Measurements from ENCODE around the gene GDAP2.
"Not testable (repeated sequence)": the region's sequence is repeated elsewhere in the genome, so short reads cannot be mapped to it uniquely, and the experiment has no call there.

GDAP2 gene, protein sequence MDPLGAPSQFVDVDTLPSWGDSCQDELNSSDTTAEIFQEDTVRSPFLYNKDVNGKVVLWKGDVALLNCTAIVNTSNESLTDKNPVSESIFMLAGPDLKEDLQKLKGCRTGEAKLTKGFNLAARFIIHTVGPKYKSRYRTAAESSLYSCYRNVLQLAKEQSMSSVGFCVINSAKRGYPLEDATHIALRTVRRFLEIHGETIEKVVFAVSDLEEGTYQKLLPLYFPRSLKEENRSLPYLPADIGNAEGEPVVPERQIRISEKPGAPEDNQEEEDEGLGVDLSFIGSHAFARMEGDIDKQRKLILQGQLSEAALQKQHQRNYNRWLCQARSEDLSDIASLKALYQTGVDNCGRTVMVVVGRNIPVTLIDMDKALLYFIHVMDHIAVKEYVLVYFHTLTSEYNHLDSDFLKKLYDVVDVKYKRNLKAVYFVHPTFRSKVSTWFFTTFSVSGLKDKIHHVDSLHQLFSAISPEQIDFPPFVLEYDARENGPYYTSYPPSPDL

DNA sequence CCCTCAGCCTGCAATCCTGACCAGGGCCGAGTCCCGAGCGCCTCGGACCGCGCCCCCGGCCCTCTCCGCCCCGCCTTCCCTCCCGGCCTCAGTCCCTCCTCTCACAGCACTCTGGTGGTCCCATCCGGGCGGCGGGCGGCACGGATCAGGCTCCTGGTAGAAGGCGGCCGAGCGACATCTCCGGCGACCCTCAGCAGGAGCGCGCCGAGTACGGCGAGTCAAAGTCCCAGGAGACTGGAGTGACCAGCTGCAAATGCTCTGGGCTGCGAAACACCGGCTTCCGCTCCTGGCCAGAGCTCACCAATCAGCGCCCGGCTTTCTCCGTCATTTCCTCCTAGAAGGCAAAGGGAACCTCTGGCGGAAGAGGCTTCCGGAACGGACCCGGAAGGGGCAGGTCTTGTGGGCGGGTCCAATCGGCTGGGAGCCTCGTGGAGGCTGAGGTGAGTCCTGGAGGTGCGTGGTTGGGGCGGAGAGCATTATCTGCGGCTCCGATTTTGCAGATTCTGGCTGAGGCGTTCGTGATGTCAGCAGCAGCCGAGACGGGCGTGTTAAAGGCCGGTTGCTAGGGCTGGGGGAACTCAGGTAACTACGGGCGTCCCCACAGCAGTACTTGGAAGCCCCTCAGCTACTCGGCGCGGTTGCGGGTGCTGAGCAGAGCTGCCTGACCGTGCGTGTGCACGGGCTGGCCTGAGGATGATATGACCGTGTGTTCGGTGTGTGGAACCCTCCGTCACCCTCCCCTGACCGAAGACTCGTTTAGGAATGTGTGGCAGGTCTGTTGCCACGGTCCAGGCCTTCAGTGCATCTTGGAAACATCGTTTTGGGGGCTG is at the start of gene GDAP2, which contains the start of gene WDR3:
Gene GDAP2 (minus strand): TSS at position 279 of the 830 bp plus-strand sequence. CDS start 9,264 bp downstream, outside the sequence.
Gene WDR3 (plus strand): TSS at position 397 of the 830 bp plus-strand sequence. CDS start 3,581 bp downstream, outside the sequence.
- peak; percentile 97 for ATAC-seq
- peak; percentile 93 for DNase-seq

DNA sequence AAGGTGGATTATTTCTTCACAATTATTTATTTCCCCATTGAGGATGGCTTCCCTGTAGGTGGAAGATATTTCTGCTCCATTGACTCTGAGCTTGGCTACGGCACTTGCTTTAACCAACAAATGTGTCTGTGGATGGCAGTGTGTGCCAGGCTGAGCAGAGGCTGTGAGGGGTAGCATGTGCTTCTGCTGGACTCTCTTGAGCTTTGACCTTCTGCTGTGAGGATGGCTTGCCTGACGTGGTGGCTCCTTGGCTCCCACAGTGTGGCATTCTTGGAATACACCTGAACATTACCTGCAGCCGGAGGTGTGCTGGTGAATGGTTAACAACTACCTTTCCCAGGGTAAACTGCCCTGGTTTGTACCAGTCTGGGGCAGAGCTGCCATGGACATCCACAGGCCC is 47.0 kb upstream of the GDAP2 start:
- DNase-seq (no peak), ATAC-seq (no peak)

- ATAC-seq (no peak), DNase-seq (no peak)
These were observed 42.4 kb upstream of the GDAP2 start for GRCh38 chr1:117971777-117972176.

DNA sequence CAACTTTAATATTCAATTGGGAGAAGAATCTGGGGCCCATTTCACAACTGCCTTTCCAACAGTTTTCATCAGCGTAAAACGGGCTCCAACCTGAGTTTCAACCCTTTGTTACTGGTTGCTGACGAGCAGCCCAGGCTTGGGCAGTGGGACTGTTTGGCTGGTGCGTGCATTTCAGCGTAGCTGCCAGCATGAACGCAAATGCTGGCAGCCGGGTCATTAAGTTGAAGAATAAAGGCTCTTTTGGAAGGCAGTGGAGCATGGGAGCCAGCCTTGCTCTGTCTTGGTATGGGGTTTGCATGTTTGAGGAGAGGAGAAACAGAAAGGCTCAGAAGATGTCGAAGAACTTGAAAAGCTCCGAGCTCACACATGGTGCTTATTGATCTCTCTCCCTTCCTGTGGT is 40.8 kb upstream of the GDAP2 start:
- DNase-seq (no peak), ATAC-seq (no peak)

DNA sequence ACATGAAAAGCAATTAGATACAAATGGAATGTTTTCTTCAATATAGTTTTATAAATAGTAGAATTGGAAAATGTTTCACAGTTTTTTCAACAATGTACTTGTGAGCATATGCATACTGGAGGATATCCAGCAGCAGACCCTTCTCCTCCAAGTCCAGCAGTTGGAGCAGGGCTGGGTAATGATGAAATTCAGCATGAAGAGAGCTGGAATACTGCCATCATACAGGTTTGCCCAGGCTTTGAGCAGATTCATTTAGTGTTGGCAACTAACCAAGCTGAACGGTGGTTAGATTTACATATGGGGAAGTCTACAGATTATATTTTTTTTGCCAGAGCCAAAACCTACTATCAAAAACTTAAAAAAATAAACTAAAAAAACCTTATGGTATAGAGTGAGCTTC is 38.5 kb upstream of the GDAP2 start:
- no peak for DNase-seq

GRCh38 chr1:117967477-117967876 is 38.1 kb upstream of the GDAP2 start:
- ATAC-seq (no peak), DNase-seq (no peak)

More for the DNA sequence above, 38.5 kb upstream of the GDAP2 start:
- ATAC-seq: no peak

- ATAC-seq (peak; percentile 75), DNase-seq (no peak)
These were observed 35.0 kb upstream of the GDAP2 start for GRCh38 chr1:117964290-117965038.

DNA sequence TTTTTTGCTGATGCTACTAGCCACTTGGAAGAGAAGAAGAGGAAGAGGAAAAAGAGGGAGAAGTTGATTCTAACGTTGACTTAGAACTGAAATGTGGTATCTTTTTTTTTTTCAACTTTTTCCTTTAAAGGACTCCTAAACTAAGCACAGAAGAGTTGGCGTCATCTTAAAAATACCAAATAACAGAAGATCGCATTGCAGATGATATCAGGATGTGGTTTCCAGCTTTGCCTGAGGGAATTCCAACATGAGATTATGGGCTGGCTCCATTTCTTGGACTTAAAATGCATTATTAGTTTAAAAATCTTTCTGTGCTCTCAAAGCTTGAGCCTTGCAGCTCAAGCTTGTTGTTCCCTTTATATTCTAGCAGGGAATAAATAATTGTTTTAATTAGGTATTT is 29.9 kb upstream of the GDAP2 start:
- ATAC-seq (no peak), DNase-seq (no peak)

- DNase-seq (no peak), ATAC-seq (no peak)
These were observed 23.0 kb upstream of the GDAP2 start for GRCh38 chr1:117952386-117952785.

DNA sequence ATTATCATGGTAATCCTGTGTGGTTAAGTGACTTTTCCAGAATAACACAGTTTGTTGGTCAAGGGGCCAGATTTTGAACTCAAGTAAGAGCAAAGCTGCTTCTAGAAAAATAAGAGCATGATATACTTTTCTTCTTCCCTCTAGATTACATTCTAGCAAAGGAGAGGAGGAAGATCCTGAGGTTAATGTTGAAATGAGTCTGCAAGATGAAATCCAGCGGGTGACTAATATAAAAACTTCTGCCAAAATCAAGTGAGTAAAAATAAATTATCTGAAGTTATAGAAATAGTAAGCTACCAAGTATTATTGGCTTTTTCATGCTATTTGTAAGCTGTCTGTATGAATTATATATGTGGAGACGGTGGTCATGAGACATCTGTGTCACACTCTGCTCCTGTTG is 12.9 kb upstream of the GDAP2 start:
- ATAC-seq (no peak), DNase-seq (no peak)

DNA sequence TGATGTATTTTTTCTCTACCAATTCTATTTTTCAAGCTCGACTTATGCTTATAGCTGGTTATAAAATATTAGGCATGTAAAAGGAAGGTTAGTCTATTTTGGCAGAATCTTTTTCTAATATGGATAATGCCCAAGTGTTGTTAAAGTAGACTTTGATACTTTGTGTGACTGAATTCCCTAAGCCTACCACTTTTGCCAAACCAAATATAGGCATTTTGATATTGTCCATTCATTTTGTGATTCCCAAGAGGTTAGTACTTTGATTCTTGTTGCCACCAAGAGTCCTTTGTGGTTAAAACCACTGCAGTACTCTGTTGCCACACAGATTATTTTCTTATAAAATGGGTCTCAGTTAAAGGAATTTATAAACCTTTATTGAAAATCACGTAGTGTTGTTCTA is 4.3 kb upstream of the GDAP2 start:
- no peak for DNase-seq
- ATAC-seq: no peak

- no peak for ATAC-seq
- DNase-seq: no peak
These were observed 3.2 kb upstream of the GDAP2 start for GRCh38 chr1:117932576-117932975.

- ATAC-seq (no peak), DNase-seq (no peak)
These were observed 1.1 kb upstream of the GDAP2 start for GRCh38 chr1:117930484-117930883.

GRCh38 chr1:117930173-117930447 is 689 bp upstream of the GDAP2 start:
- no peak for DNase-seq
- no peak for ATAC-seq

GRCh38 chr1:117928881-117929342 is 509 bp downstream of the GDAP2 start:
- no peak for DNase-seq
- ATAC-seq: peak; percentile 41

GRCh38 chr1:117925981-117926380 is 3.4 kb downstream of the GDAP2 start:
- ATAC-seq (no peak), DNase-seq (no peak)

GRCh38 chr1:117922717-117923116 is 6.7 kb downstream of the GDAP2 start:
- ATAC-seq: not testable (repeated sequence)

GRCh38 chr1:117921991-117922390 is 7.4 kb downstream of the GDAP2 start:
- DNase-seq (no peak), ATAC-seq (no peak)

More at GRCh38 chr1:117922717-117923116, 6.7 kb downstream of the GDAP2 start:
- not testable (repeated sequence) for DNase-seq

DNA sequence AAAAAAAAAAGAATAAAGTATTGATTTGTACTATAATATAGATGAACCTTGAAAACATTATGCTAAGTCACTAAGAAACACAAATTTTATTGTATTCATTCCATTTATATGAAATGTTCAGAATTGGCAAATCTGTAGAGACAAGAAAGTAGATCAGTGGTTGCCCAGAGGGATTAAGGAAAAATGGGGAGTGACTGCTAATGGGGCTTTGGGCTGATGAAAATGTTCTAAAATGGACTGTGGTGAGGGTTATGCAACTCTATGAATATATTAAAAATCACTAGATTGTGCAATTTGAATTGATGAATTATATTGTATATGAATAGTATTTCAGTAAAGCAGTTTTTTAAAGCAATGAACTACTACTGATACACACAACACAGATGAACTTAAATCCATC is 10.0 kb downstream of the GDAP2 start:
- DNase-seq (no peak), ATAC-seq (no peak)

DNA sequence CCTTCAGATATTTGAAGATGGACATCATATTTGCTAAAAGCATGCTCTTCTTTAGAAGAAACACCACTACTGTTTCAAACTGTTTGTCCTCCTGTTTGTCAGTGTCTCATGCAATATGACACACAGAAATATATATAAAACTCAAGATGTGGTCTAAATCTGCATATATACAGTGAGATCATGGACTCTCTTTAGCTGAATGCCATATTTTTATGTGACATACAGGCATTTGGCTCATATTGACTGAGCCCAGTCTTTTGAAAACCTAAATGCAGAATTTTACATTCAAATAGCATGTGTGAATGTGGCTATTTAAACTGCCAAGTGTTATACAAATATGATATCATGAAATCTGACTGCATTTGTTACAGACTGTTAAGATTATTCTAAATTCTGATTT is 18.4 kb downstream of the GDAP2 start:
- ATAC-seq (no peak), DNase-seq (no peak)

DNA sequence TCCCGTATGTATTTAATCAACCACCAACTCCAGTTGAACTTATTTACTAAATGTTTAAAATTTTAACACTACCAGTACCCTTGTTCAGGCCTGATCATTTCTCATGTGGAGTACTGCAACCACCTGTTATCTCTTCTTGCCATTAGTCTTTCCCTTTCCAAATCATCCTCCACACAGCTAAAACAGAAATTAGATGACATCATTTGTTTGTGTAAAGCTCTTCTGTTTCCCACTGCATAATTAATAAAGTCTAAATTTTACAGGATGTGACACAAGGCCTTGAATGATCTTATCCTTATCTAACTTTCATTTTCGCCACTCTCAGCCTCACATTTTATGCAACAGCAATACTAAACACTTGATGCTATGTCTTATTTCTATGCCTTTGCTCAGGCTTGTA is 24.4 kb downstream of the GDAP2 start:
- ATAC-seq: no peak
- DNase-seq: no peak

DNA sequence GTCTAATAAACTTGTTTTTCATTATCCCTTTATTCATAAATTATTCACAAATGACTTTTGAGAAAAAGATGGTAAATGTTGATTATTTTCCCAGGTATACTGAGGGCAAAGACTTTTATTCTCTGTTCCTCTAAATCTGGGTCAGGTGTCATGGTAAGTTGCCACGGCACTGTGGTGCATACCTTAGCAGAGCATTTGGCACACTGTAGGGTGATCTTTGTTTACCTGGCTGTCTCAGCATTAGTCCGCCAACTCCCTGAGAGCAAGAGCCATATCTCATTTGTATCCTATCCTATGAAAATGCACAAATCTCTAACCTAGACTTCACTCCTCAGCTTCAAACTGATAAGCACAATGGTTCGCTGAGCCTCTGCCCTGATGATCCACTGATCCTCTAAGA is 24.9 kb downstream of the GDAP2 start:
- no peak for DNase-seq

More for the DNA sequence above, 24.9 kb downstream of the GDAP2 start:
- no peak for ATAC-seq
